ENCODE measurements around the gene GSK3B. TPM values are rescaled to one million over a fixed set of nuclear protein-coding genes. Genes with fewer than 3 reads are reported as not detected.
"Not testable (repeated sequence)": the region's sequence is repeated elsewhere in the genome, so short reads cannot be mapped to it uniquely, and the experiment has no call there.

The GSK3B gene
- total RNA-seq, 3 donors from 2014 or later, result 34.6 to 46.1 (median 42.0) TPM

DNA sequence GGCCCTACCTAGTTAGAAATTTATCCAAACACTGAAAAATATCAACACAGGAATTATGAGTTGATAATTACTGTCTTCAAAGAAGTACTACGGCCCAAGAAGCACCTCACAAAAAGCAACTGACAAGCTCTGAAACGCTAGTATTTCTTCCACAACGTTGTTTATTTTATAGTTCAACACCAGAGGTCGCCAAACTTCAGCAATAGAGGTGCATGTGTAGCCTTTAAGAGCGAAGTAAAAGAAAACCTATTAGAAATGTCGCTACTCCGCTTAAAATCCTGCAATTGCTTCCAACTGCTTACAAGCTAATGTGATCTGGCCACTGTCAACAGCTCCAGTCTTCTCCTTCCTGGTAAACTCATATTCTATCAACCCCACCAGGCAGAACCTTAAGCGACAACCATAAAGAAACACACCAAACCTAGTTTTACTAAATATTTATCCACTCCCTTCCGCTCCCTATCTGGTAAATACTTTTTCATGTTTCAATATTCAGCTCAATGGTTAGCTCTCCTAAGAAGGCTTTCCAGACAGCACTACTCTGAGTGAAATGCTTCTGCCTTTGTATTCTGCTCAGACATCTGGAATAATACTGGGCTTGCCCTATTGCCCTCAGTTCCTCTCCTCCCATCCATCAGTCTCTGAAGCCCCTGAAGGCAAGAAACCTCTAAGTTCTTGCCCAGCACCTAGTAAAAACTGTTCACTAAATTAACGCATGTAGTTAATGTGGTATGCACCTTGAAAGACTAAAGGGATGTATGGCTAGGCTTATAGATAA is 202.1 kb downstream of the GSK3B start:
- H3K9me3 ChIP-seq, result peaks cover 5 to 17% of the 10 kb centered on the region in 2 donors
- H3K27me3 ChIP-seq, result no peaks in the 10 kb centered on the region
- no peak overlapping the region for H3K4me3 ChIP-seq
- H3K4me1 ChIP-seq, result no peaks in the 10 kb centered on the region
- H3K36me3 ChIP-seq, result no peaks in the 10 kb centered on the region
- TF ChIP-seq, protein P1, sequence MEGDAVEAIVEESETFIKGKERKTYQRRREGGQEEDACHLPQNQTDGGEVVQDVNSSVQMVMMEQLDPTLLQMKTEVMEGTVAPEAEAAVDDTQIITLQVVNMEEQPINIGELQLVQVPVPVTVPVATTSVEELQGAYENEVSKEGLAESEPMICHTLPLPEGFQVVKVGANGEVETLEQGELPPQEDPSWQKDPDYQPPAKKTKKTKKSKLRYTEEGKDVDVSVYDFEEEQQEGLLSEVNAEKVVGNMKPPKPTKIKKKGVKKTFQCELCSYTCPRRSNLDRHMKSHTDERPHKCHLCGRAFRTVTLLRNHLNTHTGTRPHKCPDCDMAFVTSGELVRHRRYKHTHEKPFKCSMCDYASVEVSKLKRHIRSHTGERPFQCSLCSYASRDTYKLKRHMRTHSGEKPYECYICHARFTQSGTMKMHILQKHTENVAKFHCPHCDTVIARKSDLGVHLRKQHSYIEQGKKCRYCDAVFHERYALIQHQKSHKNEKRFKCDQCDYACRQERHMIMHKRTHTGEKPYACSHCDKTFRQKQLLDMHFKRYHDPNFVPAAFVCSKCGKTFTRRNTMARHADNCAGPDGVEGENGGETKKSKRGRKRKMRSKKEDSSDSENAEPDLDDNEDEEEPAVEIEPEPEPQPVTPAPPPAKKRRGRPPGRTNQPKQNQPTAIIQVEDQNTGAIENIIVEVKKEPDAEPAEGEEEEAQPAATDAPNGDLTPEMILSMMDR (IDR thresholded peaks at IDR 0.05), result peak in 2 of 3 donors; percentile 66 to 70
- TF ChIP-seq POLR2A (IDR thresholded peaks at IDR 0.05) (no peak), POLR2AphosphoS5 (IDR thresholded peaks at IDR 0.05) (no peak)
- intact Hi-C loops (cut with DNase I; ENCODE audit: low total_unique reads), result no loop called here
- DNase-seq (ENCODE audit: low spot score in 2 of 2), result no peak
- H3K27ac ChIP-seq, result no peak overlapping the region

- H3K4me1 ChIP-seq; DNase-seq (ENCODE audit: low spot score in 2 of 2); intact Hi-C loops (cut with DNase I; ENCODE audit: low total_unique reads): not testable (repeated sequence)
Measured at GRCh38 chr3:119888681-119889080, 205.6 kb downstream of the GSK3B start.

GRCh38 chr3:119885746-119886530 is 208.3 kb downstream of the GSK3B start:
- DNase-seq (ENCODE audit: low spot score in 2 of 2), result no peak
- Histone ChIP-seq H3K27ac (no peak overlapping the region), H3K27me3 (no peaks in the 10 kb centered on the region), H3K4me1 (no peaks in the 10 kb centered on the region), H3K36me3 (no peaks in the 10 kb centered on the region), H3K9me3 (peaks cover 5 to 17% of the 10 kb centered on the region in 2 donors), H3K4me3 (no peak overlapping the region)
- TF ChIP-seq POLR2AphosphoS5 (IDR thresholded peaks at IDR 0.05) (no peak), POLR2A (IDR thresholded peaks at IDR 0.05) (no peak)
- TF ChIP-seq, protein P1 (IDR thresholded peaks at IDR 0.05), result no peak
- intact Hi-C loops (cut with DNase I; ENCODE audit: low total_unique reads), result no loop called here

More at GRCh38 chr3:119888681-119889080, 205.6 kb downstream of the GSK3B start:
- H3K27me3 ChIP-seq, H3K4me3 ChIP-seq, H3K27ac ChIP-seq, H3K36me3 ChIP-seq: not testable (repeated sequence)
- H3K9me3 ChIP-seq, result peaks cover 5 to 17% of the 10 kb centered on the region in 2 donors

DNA sequence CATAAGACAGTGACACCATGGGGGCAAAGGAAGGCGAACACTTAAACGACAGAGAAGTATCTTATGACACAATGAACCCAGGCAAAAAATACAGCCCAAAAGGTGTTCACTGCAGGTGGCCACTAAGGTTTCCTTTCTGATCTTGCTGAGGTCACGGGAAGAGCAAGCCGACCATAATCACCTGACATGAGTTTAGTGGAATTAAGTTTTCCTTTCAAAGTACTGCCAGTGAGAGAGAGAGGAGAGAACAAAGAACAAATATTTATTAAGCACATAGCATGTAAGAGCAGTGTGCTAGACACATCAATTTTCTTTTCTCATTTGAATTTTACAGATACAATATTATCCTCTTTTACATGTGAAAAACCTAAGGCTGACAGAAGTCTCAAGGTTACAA is 210.1 kb downstream of the GSK3B start:
- Histone ChIP-seq H3K27ac (no peak overlapping the region), H3K4me3 (no peak overlapping the region), H3K4me1 (no peaks in the 10 kb centered on the region), H3K27me3 (no peaks in the 10 kb centered on the region), H3K9me3 (peaks cover 5 to 15% of the 10 kb centered on the region in 2 donors), H3K36me3 (no peaks in the 10 kb centered on the region)
- intact Hi-C loops (cut with DNase I; ENCODE audit: low total_unique reads), result no loop called here
- TF ChIP-seq, protein P1 (IDR thresholded peaks at IDR 0.05), result no peak
- TF ChIP-seq POLR2AphosphoS5 (IDR thresholded peaks at IDR 0.05) (no peak), POLR2A (IDR thresholded peaks at IDR 0.05) (no peak)
- DNase-seq (ENCODE audit: low spot score in 2 of 2), result no peak

DNA sequence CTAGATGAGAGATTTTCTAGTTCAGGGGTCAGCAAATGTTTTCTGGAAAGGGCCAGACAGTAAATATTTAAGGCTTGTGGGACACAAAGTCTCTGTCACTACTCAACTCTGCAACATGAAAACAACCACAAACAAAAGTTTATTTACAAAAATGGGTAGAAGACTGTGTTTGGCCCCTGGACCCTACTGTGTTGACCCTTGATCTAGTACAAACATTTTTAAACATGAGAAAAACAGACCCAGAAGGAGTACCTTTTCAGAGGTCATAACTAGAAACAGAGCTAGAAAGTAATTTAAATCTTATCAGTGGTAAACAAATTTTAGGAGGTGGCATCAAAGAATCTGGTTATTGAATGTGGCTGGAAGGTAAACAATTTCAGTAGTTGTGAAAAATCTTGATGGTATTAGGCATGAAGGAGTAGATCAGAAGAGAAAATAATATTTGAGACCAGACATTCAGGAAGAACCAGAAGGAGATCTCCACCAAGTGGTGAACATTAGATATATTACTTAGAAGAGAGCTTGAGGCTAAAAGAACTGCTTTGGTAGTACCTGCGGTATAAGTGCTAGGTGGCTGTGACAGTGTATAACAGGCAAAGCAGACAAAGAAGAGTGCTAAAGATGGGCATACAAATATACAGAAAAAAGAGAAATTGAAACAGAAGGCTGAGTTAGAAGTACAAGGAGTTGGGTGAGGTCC is 210.6 kb downstream of the GSK3B start:
- TF ChIP-seq POLR2AphosphoS5 (IDR thresholded peaks at IDR 0.05), result no peak
- TF ChIP-seq, protein P1 (IDR thresholded peaks at IDR 0.05), result no peak
- no peak for TF ChIP-seq POLR2A (IDR thresholded peaks at IDR 0.05)
- Histone ChIP-seq H3K9me3 (peaks cover 1 to 9% of the 10 kb centered on the region in 2 donors), H3K4me1 (no peaks in the 10 kb centered on the region), H3K36me3 (no peaks in the 10 kb centered on the region), H3K4me3 (no peak overlapping the region), H3K27ac (no peak overlapping the region), H3K27me3 (no peaks in the 10 kb centered on the region)
- DNase-seq (ENCODE audit: low spot score in 2 of 2), result no peak
- intact Hi-C loops (cut with DNase I; ENCODE audit: low total_unique reads), result no loop called here

Measured in breast epithelium (tissue), 4 donors.